Fibroblast of villous mesenchyme (primary cell): ENCODE data around the gene SF3A2. TPM values are rescaled to one million over a fixed set of nuclear protein-coding genes. Genes with fewer than 3 reads are reported as not detected.

ENCODE experiments used
- DNase-seq: peaks from one replicate; pipeline ENCODE4 v3.0.0-alpha.2; 2010; ENCODE audit warnings: low read depth
- H3K4me3 ChIP-seq: 2 replicates; pipeline ENCODE4 v1.5.1; 2011; ENCODE audit warnings: low read depth, mild to moderate bottlenecking, low read length
- CTCF ChIP-seq: IDR thresholded peaks from 2 replicates; pipeline ENCODE4 v1.5.1; 2012; ENCODE audit warnings: low read depth, mild to moderate bottlenecking, low read length; ENCODE audit not compliant: insufficient read depth
- total RNA-seq: library from RNA; depleted of rRNA; stranded (reverse); fragments of >200 nt; gene quantifications from 2 replicates; pipeline ENCODE4 v1.2.3, GENCODE V29; 2012

Gene SF3A2
- total RNA-seq, 1 donor: 24.6 TPM

DNA sequence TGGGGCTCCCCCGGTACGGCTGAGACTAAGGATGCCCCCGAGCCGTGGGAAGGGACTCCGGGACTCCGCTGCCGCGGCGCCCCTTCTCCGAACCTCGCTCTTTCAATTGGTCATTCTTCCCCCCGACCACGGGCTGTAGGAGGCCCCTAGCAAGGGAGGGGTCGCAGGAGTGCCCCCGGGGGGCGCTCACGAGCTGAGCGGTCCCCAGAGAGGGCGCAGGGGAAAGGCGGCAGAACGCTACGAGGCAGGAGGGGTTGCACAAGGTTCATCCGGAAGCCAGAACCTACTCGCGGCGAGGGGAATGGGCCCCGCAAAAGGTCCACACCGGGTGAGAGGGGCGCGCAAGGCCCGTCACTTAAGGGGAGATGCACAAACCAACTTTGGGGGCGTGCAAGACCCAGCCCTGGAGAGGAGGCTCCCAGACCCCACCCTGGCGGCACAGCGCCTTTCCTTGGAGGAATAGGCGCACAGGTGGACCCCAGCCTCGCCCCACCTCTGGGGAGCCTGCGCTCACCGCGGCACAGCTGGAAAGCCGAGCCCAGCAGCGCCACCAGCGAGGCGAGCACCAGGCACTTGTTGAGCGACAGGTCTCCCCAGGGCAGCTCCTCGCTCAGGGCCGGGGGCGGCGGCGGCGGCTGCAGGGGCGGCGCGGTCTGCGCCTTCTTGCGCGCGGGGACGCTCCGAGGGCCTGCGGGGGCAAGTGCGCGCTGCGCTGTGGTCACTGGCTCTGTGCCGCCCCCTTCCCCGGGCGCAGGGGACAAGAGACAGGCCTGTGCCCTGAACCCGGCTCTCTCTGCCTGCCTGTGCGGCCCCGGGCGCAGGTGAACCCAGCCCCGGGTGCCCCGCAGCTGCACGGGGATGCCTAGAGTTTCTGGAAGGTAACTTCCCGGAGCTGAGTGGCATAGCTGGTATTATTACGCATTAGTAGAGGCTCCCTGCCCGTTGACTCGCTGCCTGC is 16.8 kb downstream of the SF3A2 start:
- no peak overlapping the region for H3K4me3 ChIP-seq
- TF ChIP-seq CTCF: peak; percentile 32
- DNase-seq: no peak

DNA sequence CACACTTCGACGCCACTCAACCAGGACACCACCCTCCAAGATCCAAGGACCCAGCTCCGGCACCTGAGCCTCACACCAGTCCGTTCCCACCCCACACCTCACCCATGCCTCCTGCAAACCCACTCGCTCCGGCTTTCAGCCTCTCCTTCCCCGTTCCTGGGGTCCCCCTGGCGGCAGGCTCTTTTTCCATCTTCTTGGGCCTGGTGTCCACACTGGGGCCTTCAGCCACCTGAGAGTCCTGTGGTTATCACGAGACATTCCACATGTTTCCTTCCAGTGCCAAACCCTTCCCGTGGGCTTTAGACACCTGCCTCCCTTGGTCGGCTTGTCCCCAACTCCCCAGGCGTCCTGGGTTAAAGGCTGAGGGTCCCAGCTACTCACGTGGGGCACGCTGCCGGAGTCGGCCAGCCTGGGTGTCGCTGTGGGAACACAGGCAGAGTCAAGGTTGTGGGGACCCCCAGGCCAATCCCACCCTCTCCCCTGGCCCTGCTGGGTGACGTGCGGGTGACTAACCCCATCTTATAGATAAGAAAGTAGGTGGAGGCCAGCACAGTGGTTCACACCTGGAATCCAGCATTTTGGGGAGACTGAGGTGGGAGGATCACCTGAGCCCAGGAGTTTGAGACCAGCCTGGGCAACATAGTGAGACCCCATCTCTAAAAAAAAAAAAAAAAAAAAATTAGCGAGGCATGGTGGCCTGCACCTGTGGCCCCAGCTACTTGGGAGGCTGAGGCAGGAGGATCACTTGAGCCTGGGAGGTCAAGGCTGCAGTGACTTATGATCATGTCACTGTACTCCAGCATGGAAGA is 17.6 kb downstream of the SF3A2 start:
- no peak overlapping the region for H3K4me3 ChIP-seq
- TF ChIP-seq CTCF: peak; percentile 43
- DNase-seq: no peak

DNA sequence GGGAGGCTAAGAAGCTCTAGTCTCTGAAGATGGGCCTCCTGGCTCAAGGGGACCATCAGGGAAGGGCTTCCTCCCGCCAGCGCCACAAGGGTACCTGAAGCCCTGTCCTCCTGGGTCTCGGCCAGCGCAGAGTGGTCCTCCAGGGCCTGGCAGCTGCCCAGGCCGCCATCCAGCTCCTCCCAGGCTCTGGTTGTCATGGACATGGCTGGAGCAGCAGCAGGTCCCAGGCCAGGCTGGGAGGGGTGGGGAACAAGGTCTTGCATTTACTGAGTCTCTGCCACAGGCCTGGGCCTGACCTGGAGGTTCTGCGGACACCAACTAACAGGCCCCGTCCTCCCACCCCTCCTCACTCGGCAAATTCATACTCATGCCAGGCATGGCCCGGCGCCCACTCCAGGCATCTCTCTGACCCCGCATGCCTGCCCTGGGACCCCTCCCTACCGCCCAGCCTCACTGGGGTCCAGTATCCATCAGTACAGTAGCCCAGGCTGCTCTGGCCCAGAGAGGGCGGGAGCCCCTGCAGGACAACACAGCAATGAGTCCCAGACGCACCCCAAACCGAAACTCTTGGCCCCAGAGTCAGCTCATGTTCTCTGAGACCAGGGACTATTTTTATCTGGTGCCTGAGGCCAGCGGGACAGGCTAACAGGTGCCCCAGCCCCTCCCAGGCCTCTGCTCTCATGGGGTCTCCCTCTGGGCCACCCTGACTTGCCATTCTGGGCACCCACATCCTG is 18.7 kb downstream of the SF3A2 start:
- no peak for TF ChIP-seq CTCF
- no peak for DNase-seq
- H3K4me3 ChIP-seq: no peak overlapping the region

- DNase-seq: no peak
These were observed 19.5 kb downstream of the SF3A2 start, which contains the start of gene JSRP1 for GRCh38 chr19:2255982-2256685. JSRP1 (minus strand) TSS chr19:2256417; CDS start chr19:2255314, 1,103 bp downstream.

GRCh38 chr19:2259336-2259735 is 22.7 kb downstream of the SF3A2 start:
- TF ChIP-seq CTCF: no peak
- DNase-seq: no peak

More at GRCh38 chr19:2255982-2256685, 19.5 kb downstream of the SF3A2 start, which contains the start of gene JSRP1:
- no peak within 1 kb of the TSS for H3K4me3 ChIP-seq
- no peak for TF ChIP-seq CTCF

More at GRCh38 chr19:2259336-2259735, 22.7 kb downstream of the SF3A2 start:
- no peak overlapping the region for H3K4me3 ChIP-seq
